Gastrocnemius medialis (tissue), 4 donors: ENCODE results near the gene CXCL1.

Experiments
- POLR2A ChIP-seq, 2 donors: fragments of 450-650 bp; IDR thresholded peaks; one replicate each; pipeline ENCODE4 v1.6.1; 2017; ENCODE audit warnings: antibody characterized with exemption in 2 of 2, mild to moderate bottlenecking in 2 of 2, moderate library complexity in 2 of 2
- TF ChIP-seq, protein P1 (sequence below), 5 experiments: fragments of 450-650 bp in 3 of 5; fragments of 200-600 bp in 2 of 5; sonication (generic) in 2 of 5; IDR thresholded peaks in 4 of 5; conservative IDR thresholded peaks in 1 of 5; 1 replicate in 4 of 5; 2 replicates in 1 of 5; pipeline ENCODE4 v1.5.1; 2016 to 2019; ENCODE audit warnings: antibody characterized with exemption in 5 of 5, mild to moderate bottlenecking in 3 of 5, moderate library complexity in 3 of 5

DNA sequence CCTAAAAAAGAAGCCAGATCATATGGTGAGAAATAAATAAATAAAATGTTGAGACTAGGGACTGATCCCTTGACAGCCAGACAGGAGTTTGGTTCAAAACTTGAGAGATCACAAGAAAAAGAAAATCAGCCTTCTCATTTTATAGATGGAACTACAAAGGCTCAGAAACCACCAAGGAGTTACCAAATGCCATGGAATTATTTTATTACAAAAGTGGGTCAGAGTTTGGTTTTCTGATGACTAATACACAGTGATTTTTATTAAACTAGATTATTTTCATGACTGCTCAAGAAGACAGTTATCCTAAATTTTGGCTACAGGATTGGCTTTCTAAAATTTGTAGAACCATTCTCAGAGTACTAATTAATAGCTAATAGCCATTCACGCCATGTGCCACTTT, 6.2 kb downstream of the CXCL1 start:
- TF ChIP-seq, protein P1, sequence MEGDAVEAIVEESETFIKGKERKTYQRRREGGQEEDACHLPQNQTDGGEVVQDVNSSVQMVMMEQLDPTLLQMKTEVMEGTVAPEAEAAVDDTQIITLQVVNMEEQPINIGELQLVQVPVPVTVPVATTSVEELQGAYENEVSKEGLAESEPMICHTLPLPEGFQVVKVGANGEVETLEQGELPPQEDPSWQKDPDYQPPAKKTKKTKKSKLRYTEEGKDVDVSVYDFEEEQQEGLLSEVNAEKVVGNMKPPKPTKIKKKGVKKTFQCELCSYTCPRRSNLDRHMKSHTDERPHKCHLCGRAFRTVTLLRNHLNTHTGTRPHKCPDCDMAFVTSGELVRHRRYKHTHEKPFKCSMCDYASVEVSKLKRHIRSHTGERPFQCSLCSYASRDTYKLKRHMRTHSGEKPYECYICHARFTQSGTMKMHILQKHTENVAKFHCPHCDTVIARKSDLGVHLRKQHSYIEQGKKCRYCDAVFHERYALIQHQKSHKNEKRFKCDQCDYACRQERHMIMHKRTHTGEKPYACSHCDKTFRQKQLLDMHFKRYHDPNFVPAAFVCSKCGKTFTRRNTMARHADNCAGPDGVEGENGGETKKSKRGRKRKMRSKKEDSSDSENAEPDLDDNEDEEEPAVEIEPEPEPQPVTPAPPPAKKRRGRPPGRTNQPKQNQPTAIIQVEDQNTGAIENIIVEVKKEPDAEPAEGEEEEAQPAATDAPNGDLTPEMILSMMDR (IDR thresholded peaks at IDR 0.05 in 4 of 5, conservative IDR thresholded peaks at IDR 0.05 in 1 of 5) = no peak
- no peak for TF ChIP-seq POLR2A (IDR thresholded peaks at IDR 0.05)
